ENCODE results near the gene DUSP3.

- no peak for TF ChIP-seq CTCF (IDR thresholded peaks at IDR 0.05)
- no peak for TF ChIP-seq POLR2AphosphoS5 (IDR thresholded peaks at IDR 0.05)
These were observed 59.2 kb downstream of the DUSP3 start for GRCh38 chr17:43719578-43719977.
